PC-3 (cell line): Measurements from ENCODE around the gene ANKRD11. TPM values are rescaled to one million over a fixed set of nuclear protein-coding genes. Genes with fewer than 3 reads are reported as not detected.

Experiments used
- ATAC-seq: fragments of 200-7000 bp; cut with Tn5 transposase; 2 replicates; pipeline ENCODE4 v1.9.1; 2020; ENCODE audit warnings: mild to moderate bottlenecking, moderate library complexity
- BruUV-seq: library from RNA; stranded (reverse); fragments of 400-500 nt; replicated peaks from 2 replicates; lab custom pipeline; 2021; lab: Mats Ljungman, UMichigan
- CTCF ChIA-PET: fragments of 300-600 bp; sonication (Branson Sonifier 250); formaldehyde crosslinking; loops from one replicate; lab custom pipeline; 2022; ENCODE audit warnings: antibody characterized with exemption; lab: Charles Lee
- POLR2A ChIA-PET: fragments of 300-600 bp; sonication (Branson Sonifier 250); formaldehyde crosslinking; loops from one replicate; lab custom pipeline; 2022; ENCODE audit warnings: antibody characterized with exemption; ENCODE audit not compliant: unreplicated experiment; lab: Charles Lee
- DNase-seq: peaks from one replicate; pipeline ENCODE4 v3.0.0-alpha.2; 2015
- H2AFZ ChIP-seq: fragments of 300-600 bp; sonication (generic); 2 replicates; pipeline ENCODE4 v1.6.0; 2016; ENCODE audit warnings: antibody characterized with exemption, low read length
- H3F3A ChIP-seq: fragments of 300-600 bp; sonication (generic); one replicate; pipeline ENCODE4 v1.6.0; 2017; ENCODE audit warnings: antibody characterized with exemption, low read length, control low read depth, mild to moderate bottlenecking; ENCODE audit not compliant: unreplicated experiment
- H3K27ac ChIP-seq: fragments of 300-600 bp; sonication (generic); 2 replicates; pipeline ENCODE4 v1.5.1; 2016; ENCODE audit warnings: mild to moderate bottlenecking, low read length
- H3K27me3 ChIP-seq: fragments of 300-600 bp; sonication (generic); 2 replicates; pipeline ENCODE4 v1.6.1; 2016; ENCODE audit warnings: low read length, mixed read lengths
- H3K36me3 ChIP-seq: fragments of 300-600 bp; sonication (generic); 2 replicates; pipeline ENCODE4 v1.6.1; 2016; ENCODE audit warnings: low read depth, mixed run types, low read length, mixed read lengths
- H3K4me1 ChIP-seq: fragments of 300-600 bp; sonication (generic); 2 replicates; pipeline ENCODE4 v1.5.1; 2016; ENCODE audit warnings: low read length; ENCODE audit not compliant: insufficient read depth
- H3K4me2 ChIP-seq: fragments of 300-600 bp; sonication (generic); 2 replicates; pipeline ENCODE4 v1.6.0; 2016; ENCODE audit warnings: low read length
- H3K4me3 ChIP-seq: fragments of 300-600 bp; sonication (generic); 2 replicates; pipeline ENCODE4 v1.5.1; 2016; ENCODE audit warnings: mild to moderate bottlenecking, low read length, mixed read lengths
- H3K79me2 ChIP-seq: fragments of 300-600 bp; sonication (generic); 2 replicates; pipeline ENCODE4 v1.6.1; 2017; ENCODE audit warnings: low read length, mixed read lengths
- H3K9ac ChIP-seq: fragments of 300-600 bp; sonication (generic); 2 replicates; pipeline ENCODE4 v1.6.0; 2016; ENCODE audit warnings: mild to moderate bottlenecking, low read length
- H3K9me2 ChIP-seq: fragments of 300-600 bp; sonication (generic); replicated peaks from 2 replicates; pipeline ENCODE4 v1.6.1; 2016; ENCODE audit warnings: mixed run types, low read length, mixed read lengths
- H3K9me3 ChIP-seq: fragments of 300-600 bp; sonication (generic); 2 replicates; pipeline ENCODE4 v1.6.1; 2016; ENCODE audit warnings: low read length, mixed read lengths
- H4K20me1 ChIP-seq: fragments of 300-600 bp; sonication (generic); 2 replicates; pipeline ENCODE4 v1.6.1; 2016; ENCODE audit warnings: low read length, mixed read lengths
- EZH2 ChIP-seq: fragments of 300-600 bp; sonication (generic); IDR thresholded peaks from one replicate; pipeline ENCODE4 v1.6.1; 2017; ENCODE audit warnings: antibody characterized with exemption, mild to moderate bottlenecking, low read length; ENCODE audit not compliant: unreplicated experiment
- EZH2phosphoT487 ChIP-seq: fragments of 300-600 bp; sonication (generic); IDR thresholded peaks from 2 replicates; pipeline ENCODE4 v1.6.1; 2018; ENCODE audit warnings: mild to moderate bottlenecking, antibody characterized with exemption, low read length, borderline replicate concordance
- intact Hi-C: fragments of 100-400 bp; cut with micrococcal nuclease; formaldehyde crosslinking; loops from 2 replicates; pipeline ENCODE4 v1.9.0; 2023
- total RNA-seq: library from RNA; depleted of rRNA; stranded (reverse); fragments of >200 nt; gene quantifications from 2 replicates; pipeline ENCODE4 v1.2.3, GENCODE V29; 2014
- TF ChIP-seq, protein P1 (sequence below): fragments of 300-600 bp; sonication (generic); conservative IDR thresholded peaks from 2 replicates; pipeline ENCODE4 v1.5.1; 2017; ENCODE audit warnings: antibody characterized with exemption, low read depth, mild to moderate bottlenecking, low read length

The ANKRD11 gene
- total RNA-seq, 1 experiment from 2014 or later = 65.0 TPM

GRCh38 chr16:89401641-89402445 is 88.5 kb downstream of the ANKRD11 start:
- Histone ChIP-seq H4K20me1 (peaks cover 42% of the 10 kb centered on the region; the same call in 1 of the 2 replicates), H3F3A (no peaks in the 10 kb centered on the region), H3K4me1 (no peaks in the 10 kb centered on the region), H3K9ac (no peak overlapping the region), H3K27ac (no peak overlapping the region), H3K4me2 (no peak overlapping the region), H3K4me3 (no peak overlapping the region), H3K27me3 (no peaks in the 10 kb centered on the region), H3K79me2 (peaks cover 92% of the 10 kb centered on the region), H2AFZ (no peak overlapping the region), H3K9me2 (no peaks in the 10 kb centered on the region), H3K36me3 (no peaks in the 10 kb centered on the region), H3K9me3 (no peaks in the 10 kb centered on the region)
- intact Hi-C loops = no loop called here
- no peak for DNase-seq
- TF ChIP-seq, protein P1, sequence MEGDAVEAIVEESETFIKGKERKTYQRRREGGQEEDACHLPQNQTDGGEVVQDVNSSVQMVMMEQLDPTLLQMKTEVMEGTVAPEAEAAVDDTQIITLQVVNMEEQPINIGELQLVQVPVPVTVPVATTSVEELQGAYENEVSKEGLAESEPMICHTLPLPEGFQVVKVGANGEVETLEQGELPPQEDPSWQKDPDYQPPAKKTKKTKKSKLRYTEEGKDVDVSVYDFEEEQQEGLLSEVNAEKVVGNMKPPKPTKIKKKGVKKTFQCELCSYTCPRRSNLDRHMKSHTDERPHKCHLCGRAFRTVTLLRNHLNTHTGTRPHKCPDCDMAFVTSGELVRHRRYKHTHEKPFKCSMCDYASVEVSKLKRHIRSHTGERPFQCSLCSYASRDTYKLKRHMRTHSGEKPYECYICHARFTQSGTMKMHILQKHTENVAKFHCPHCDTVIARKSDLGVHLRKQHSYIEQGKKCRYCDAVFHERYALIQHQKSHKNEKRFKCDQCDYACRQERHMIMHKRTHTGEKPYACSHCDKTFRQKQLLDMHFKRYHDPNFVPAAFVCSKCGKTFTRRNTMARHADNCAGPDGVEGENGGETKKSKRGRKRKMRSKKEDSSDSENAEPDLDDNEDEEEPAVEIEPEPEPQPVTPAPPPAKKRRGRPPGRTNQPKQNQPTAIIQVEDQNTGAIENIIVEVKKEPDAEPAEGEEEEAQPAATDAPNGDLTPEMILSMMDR = no peak
- TF ChIP-seq EZH2phosphoT487 (no peak), EZH2 (no peak)
- ChIA-PET POLR2A (interaction anchor here (0.6 kb wide), 1 partner anchor 21 kb away, joined by 5 read pairs; no protein-coding TSS in a partner anchor), CTCF (interaction anchor here (0.6 kb wide), 1 partner anchor 27 kb away, joined by 4 read pairs; no protein-coding TSS in a partner anchor)
- no TSS peak for BruUV-seq
- no peak for ATAC-seq

DNA sequence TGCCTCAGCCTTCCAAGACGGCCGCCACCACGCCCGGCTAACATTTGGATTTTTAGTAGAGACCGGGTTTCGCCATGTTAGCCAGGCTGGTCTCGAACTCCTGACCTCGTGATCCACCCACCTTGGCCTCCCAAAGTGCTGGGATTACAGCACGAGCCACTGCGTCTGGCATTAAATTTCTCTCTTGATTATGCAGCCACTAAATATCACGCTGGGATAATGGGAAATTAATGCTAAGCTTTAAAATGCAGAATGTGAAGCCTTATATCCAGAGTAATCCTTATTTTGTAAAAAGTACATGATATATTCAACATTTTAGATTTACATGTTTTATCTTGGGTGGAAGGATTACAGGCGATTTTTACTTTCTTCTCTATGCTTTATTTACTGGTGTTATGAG is 89.2 kb downstream of the ANKRD11 start:
- no peak overlapping the region for H3K4me2 ChIP-seq
- no peaks in the 10 kb centered on the region for H3K36me3 ChIP-seq
- H3K9me2 ChIP-seq = no peaks in the 10 kb centered on the region
- no peak overlapping the region for H2AFZ ChIP-seq
- intact Hi-C loops = no loop called here
- no peaks in the 10 kb centered on the region for H3K9me3 ChIP-seq
- no peaks in the 10 kb centered on the region for H3K4me1 ChIP-seq
- H3K27ac ChIP-seq = no peak overlapping the region
- H3K27me3 ChIP-seq = no peaks in the 10 kb centered on the region
- no peak overlapping the region for H3K9ac ChIP-seq
- no peak for ATAC-seq
- peaks cover 42% of the 10 kb centered on the region; the same call in 1 of the 2 replicates for H4K20me1 ChIP-seq
- H3K79me2 ChIP-seq = peaks cover 92% of the 10 kb centered on the region
- ChIA-PET POLR2A (no interaction called here), CTCF (no interaction called here)
- no peaks in the 10 kb centered on the region for H3F3A ChIP-seq
- no TSS peak for BruUV-seq
- no peak for DNase-seq
- H3K4me3 ChIP-seq = no peak overlapping the region
- TF ChIP-seq EZH2phosphoT487 = no peak
- TF ChIP-seq, protein P1 = no peak
- TF ChIP-seq EZH2 = no peak

DNA sequence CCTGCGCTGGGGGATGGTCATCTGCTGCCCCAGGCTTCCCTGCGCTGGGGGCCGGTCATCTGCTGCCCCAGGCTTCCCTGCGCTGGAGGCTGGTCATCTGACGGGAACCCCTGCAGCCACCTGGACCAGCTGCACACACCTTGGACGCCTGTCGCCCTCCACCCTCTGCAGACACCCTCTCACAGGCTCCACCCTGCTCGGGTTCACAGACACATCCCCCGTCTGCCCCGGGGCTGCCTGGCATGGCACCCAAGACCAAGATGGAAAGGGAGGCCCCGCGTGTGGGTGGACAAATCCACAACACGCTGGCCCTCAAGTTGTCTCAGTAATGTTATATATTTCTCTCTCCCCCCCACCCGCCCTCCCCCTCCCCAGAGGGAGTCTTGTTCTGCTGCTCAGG is 89.6 kb downstream of the ANKRD11 start:
- H2AFZ ChIP-seq = no peak overlapping the region
- H3K27ac ChIP-seq = no peak overlapping the region
- no peak overlapping the region for H3K4me3 ChIP-seq
- TF ChIP-seq EZH2 (no peak), EZH2phosphoT487 (no peak)
- TF ChIP-seq, protein P1 = no peak
- H3K4me1 ChIP-seq = peaks cover 4% of the 10 kb centered on the region
- no TSS peak for BruUV-seq
- no peaks in the 10 kb centered on the region for H3K27me3 ChIP-seq
- intact Hi-C loops = no loop called here
- H3K9ac ChIP-seq = no peak overlapping the region
- ATAC-seq = no peak
- peaks cover 46% of the 10 kb centered on the region for H4K20me1 ChIP-seq
- H3F3A ChIP-seq = no peaks in the 10 kb centered on the region
- H3K9me3 ChIP-seq = no peaks in the 10 kb centered on the region
- peaks cover 92% of the 10 kb centered on the region for H3K79me2 ChIP-seq
- H3K36me3 ChIP-seq = no peaks in the 10 kb centered on the region
- H3K9me2 ChIP-seq = no peaks in the 10 kb centered on the region
- no peak for DNase-seq
- CTCF ChIA-PET = no interaction called here
- POLR2A ChIA-PET = no interaction called here
- no peak overlapping the region for H3K4me2 ChIP-seq
